NCI-H446 (cell line): Measurements from ENCODE around the gene TBCEL.
A peak's percentile ranks its signal among the peaks of the same experiment; 100 is the strongest.
"Not testable (repeated sequence)": the region's sequence is repeated elsewhere in the genome, so short reads cannot be mapped to it uniquely, and the experiment has no call there.

Experiments
- DNase-seq, 2 experiments: peaks; one replicate each; lab custom pipeline; 2025; lab: John Stamatoyannopoulos, UW

TBCEL gene

DNA sequence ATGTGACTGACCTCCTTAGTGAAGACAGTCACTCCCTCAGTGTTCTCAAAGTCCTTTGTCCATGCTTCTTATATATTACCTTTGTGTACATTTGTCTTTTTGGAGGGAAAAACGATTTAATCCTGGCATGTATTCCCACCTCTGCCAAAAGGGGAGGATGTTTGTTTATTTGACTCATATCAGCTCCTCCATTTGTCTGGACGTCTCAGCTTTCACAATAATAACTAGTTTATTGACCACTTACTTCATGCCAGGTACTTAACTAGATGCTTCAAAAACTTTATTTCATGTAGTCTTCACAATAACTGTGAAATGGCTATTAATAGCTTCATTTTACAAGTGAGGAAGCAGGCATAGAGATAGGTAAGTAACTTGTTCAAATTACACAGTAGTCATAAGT is 5.3 kb downstream of the TBCEL start:
- no peak for DNase-seq

DNA sequence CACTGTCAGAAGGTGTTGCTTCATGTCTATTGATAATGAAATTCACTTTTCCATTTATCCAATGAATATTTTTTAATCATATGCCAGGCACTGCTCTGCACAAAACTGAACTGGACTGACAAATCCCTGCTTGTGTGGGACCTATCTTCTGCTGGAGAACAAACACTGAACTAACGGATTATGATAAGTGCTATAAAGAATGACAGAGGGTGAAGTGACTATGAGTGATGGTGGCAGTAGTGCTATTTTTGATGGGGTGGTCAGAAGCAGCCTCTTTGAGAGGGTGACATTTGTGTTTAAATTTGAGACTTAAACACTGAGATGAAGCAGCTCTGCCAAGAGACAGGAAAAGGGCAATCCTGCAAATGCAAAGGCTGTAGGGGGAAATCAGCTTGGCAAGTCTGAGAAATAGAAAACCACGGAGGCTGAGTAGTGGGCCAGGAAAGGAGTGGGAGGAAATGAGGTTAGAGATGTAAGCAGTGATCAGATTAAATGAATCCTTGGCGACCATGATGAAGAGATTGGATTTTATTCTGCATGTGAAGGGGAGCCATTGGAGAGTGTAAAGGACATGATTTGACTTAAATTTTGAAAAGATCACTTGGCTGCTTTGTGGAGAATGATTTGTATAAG is 6.0 kb downstream of the TBCEL start:
- no peak for DNase-seq

DNA sequence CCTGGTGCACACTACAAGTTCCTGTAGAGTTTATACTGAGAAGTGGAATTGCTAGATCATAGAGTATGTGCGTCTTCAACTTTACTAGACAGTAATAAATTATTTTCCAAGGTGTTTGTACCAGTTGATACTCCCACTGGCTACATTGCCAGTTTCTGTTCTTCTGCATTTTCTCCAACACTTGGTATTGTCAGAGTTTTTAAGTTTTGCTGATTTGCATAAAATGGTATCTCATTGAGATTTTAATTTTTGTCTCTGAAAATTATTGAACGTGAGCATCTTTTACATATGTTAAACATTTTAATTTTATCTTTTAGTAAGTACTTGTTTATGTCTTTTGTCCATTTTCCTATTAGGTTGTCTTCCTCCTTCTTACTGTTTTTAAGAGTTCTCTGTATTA is 7.3 kb downstream of the TBCEL start:
- no peak for DNase-seq

DNA sequence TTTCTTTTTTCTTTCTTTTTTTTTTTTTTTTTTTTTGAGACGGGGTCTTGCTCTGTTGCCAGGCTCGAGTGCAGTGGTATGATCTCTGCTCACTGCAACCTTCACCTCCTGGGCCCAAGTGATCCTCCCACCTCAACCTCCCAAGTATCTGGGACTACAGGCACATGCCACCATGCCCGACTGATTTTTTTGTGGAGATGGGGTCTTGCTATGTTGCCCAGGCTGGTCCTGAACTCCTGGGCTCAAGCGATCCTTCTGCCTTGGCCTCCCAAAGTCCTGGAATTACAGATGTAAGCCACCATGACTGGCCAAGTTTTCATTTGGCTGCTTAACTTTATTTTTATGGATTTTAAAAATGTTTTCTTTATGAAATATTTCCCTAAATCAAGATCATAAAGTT is 7.7 kb downstream of the TBCEL start:
- DNase-seq: not testable (repeated sequence)

DNA sequence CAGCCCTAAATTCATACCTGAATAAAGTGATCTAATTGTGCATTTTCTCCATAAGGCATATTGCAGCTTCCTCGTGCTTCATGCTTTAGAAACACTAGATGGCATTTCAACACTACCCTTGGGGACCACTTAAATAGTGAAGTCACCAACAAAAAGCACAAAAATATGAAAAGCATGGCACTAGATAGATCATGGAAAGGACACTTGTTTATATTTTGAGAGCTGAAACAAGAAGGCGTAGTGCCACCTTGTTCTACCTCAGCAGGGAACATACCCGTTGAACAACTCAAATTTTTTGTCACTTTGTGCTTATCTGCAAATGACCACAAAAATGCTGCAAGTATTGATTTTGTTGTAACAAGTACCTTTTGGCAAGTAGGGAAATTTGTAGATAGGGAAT is 8.6 kb downstream of the TBCEL start:
- peak in 1 of 2 experiments; percentile 3 for DNase-seq

- no peak for DNase-seq
These were observed 9.7 kb downstream of the TBCEL start for GRCh38 chr11:121033635-121034034.

DNA sequence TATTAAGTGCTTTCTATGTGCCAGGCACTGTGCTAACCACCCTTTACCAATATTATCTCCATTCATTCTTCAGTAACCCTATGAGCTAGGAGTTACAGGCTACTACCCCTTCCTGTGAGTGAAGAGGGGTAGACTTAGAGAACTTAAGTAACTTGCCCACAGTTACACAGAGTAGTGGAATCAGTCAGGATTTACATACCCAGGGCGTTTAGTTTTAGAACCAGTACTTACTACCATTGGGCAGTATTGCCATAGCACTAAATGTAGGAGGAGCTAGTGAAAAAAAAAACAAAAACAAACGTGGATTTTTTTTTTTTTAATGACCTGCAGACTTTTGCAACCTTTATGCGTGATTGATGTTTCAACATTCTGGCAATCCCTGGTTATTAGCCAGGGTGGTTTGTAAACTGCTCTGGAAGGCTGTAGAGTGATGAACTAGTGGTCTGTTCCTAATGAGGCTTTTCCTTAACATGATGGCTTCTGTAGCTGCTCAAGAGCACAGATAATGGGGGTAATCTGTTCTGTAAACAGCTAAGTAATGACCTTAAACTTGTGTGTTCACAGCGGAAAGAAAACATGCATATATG is 11.4 kb downstream of the TBCEL start:
- DNase-seq: no peak

GRCh38 chr11:121035780-121036179 is 11.9 kb downstream of the TBCEL start:
- no peak for DNase-seq

DNA sequence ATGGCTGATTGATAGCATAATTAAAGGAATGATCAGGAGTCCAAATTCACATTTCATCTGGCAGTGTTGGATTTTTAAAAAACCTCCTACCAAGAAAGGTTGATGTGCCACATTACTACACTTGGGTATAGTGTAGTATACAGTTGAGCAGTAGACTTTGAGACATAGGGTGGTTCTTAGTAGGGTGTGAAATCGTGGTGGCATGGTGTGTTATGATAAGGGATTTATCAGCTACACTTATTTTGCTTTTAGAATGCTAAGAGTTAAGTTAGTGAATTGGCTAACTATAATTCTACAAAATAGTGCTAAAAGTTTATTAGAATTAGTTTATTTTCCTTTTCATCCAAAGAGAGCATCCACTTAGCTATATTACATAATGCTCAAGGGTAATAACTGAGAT is 13.1 kb downstream of the TBCEL start:
- DNase-seq: no peak

GRCh38 chr11:121038648-121039409 is 14.9 kb downstream of the TBCEL start:
- no peak for DNase-seq

DNA sequence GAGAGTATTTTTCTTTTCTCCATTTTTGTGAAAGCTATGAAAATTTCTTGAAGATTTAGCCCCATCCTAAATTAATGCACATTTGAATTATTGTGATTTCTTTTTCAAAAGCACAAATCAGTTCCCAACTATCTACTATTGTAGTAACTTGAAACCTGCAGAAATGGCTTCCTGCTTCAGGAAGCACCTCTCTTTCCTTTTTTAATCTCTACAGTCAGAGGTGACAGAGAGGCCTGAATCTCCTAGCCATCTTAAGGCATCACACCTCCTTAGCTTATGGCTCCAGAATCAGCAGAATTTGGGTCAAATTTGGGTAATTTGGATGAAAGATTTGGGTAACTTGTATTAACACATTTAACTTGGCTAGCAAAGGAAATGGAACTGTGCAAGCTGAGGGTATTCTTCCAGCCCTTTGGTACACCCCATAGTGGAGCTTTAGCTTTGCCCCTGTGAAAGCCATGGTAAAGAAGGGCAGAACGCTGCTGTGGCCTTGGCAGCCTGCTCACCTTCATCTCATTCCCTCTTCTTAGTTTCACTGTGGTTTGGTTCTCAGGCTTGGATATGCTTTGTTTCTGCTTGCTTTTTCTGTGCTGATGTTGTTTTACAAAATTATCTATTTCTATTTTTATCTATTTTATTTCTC is 16.2 kb downstream of the TBCEL start:
- no peak for DNase-seq

- DNase-seq: no peak
These were observed 16.7 kb downstream of the TBCEL start for GRCh38 chr11:121040614-121041002.

GRCh38 chr11:121041072-121041471 is 17.2 kb downstream of the TBCEL start:
- no peak for DNase-seq

DNA sequence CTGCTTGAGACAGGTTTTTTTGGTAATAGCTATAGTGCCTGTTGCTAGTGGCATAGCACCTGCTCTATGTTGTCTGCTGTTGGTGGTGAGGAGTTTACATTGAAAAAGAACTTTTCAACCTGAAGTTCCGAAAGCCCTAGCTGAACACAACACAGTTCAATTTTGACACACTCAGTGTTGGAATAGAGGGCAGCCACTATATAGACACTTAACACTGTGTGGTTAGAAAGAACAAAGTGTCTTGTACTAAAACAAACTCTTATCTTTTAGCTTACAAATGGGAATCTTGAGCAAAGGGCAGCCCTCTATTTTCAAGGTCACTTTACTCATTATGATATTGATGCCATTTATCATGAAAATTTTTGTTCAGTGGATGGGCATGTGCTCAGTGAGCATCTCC is 18.4 kb downstream of the TBCEL start:
- no peak for DNase-seq

- DNase-seq: no peak
These were observed 24.0 kb downstream of the TBCEL start for GRCh38 chr11:121047926-121048325.

- DNase-seq: no peak
These were observed 24.7 kb downstream of the TBCEL start for GRCh38 chr11:121048464-121049233.

GRCh38 chr11:121053244-121053643 is 29.3 kb downstream of the TBCEL start:
- no peak for DNase-seq

DNA sequence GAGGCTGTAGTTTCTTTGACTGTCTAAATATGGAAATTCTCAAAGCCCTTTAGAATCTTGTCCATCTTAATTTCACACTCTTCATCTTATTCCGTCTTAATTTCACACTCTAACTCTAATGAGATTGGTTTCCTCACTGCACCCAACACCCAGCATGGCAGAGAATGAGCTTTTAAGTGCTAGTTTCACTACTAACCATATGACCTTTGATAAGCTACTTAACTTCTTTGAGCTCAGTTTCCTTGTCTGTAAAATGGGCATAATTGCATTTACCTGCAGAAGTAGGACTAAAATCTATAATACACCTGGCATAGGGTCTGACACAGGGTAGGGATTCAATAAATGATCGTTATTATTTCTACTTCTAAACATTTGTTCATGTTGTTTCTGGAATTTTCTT is 30.4 kb downstream of the TBCEL start:
- no peak for DNase-seq

DNA sequence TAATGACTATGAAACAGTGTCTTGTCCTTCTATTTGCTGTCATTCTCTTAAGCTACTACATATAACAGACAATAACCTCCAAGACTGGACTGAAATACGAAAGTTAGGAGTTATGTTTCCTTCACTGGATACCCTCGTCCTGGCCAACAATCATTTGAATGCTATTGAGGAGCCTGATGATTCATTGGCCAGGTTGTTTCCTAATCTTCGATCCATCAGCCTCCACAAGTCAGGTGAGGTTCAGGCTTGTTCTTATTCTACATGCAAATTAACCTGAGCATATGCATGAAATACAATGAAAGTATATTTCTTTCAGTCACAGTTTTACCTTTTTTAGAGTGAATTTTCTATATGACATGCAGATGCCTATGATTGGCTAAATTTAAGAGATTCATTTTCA is 31.2 kb downstream of the TBCEL start:
- no peak for DNase-seq

DNA sequence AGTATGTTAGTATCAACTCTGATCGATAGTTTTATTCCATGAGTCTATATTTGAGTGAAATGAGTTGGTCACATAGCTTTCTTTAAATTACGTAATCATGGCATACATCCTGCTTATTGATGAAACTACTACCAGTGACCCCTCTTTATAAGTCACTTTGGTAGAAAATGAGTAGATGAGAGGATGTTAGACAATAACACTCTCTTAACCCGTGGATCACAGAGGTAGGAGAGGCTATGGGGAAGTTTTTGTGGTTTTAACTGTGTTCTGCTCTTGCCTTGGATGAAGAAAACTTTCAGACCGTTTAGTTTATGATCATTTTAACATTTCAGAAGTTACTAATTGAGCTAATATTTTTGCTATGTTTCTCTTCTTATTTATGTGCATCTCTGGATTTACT is 34.0 kb downstream of the TBCEL start:
- DNase-seq: no peak

- no peak for DNase-seq
These were observed 35.0 kb downstream of the TBCEL start for GRCh38 chr11:121058941-121059340.

DNA sequence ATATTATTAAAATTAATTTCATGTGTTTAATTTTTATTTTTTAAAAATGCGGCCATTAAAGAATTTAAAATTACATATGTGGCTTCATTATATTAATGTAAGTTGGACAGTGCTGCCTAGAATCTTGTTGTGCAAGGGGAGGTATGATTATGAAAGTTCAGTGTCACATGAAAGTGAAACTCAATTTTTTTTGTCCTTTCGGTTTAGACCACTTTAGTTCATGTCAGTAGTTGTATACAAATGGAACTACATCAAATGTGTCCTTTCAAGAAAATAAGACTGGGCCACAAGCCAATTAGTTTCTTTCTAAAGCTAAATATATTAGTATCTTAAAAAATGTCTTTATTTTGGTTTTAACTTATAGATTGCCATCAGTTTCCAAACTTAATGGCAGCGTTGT is 35.7 kb downstream of the TBCEL start:
- DNase-seq: no peak
